HepG2 (cell line): ENCODE data around the gene CHCHD6. TPM values are rescaled to one million over a fixed set of nuclear protein-coding genes. Genes with fewer than 3 reads are reported as not detected.

ENCODE experiments used
- ATAC-seq: fragments of 200-7000 bp; cut with Tn5 transposase; 3 replicates; pipeline ENCODE4 v1.9.1; 2020; ENCODE audit warnings: mild to moderate bottlenecking, moderate library complexity
- BruUV-seq: library from RNA; stranded (reverse); fragments of 400-500 nt; replicated peaks from 2 replicates; lab custom pipeline; 2021; lab: Mats Ljungman, UMichigan
- CTCF ChIA-PET: fragments of 300-600 bp; formaldehyde crosslinking; extraction: SDS; loops from one replicate; lab custom pipeline; 2021; ENCODE audit warnings: low total read pairs, inconsistent platforms, low intra/inter-chr PET ratio; lab: Yijun Ruan, JAX
- POLR2A ChIA-PET: fragments of 350-600 bp; sonication (Branson Sonifier 250); formaldehyde crosslinking; loops from one replicate; lab custom pipeline; 2020; ENCODE audit warnings: antibody characterized with exemption, inconsistent platforms; lab: Yijun Ruan, JAX
- DNase-seq: peaks from one replicate; pipeline ENCODE4 v3.0.0-alpha.2; 2015; ENCODE audit warnings: low spot score
- FAIRE-seq: peaks from 3 replicates; lab custom pipeline; 2011; peaks lifted over from hg19 to GRCh38; lab: Jason Lieb, UNC
- H2AFZ ChIP-seq: one replicate; pipeline ENCODE4 v1.6.1; 2011; ENCODE audit warnings: low read length, inconsistent platforms
- H3K27ac ChIP-seq: fragments of 300-600 bp; 3 replicates; pipeline ENCODE4 v1.8.0; 2011; ENCODE audit warnings: mixed run types, mild to moderate bottlenecking, mixed read lengths, low read length, inconsistent platforms; ENCODE audit not compliant: insufficient read depth; ENCODE audit errors: extremely low read length
- H3K27me3 ChIP-seq, 2 experiments: fragments of 200-600 bp in 1 of 2; 2 replicates in 1 of 2; 3 replicates in 1 of 2; pipeline versions ENCODE4 v1.6.0 to v1.8.0; 2011; ENCODE audit warnings: low read length in 2 of 2, mild to moderate bottlenecking in 2 of 2, moderate library complexity in 2 of 2, inconsistent platforms in 1 of 2; ENCODE audit not compliant: insufficient read depth in 2 of 2, control insufficient read depth in 1 of 2
- H3K36me3 ChIP-seq, 2 experiments: fragments of 200-600 bp in 1 of 2; replicated peaks in 1 of 2; 2 replicates in 1 of 2; 3 replicates in 1 of 2; pipeline versions ENCODE4 v1.5.1 to v1.8.0; 2011; ENCODE audit warnings: low read length in 2 of 2, inconsistent platforms in 1 of 2; ENCODE audit not compliant: insufficient read depth in 2 of 2, control insufficient read depth in 1 of 2
- H3K4me1 ChIP-seq: 2 replicates; pipeline ENCODE4 v1.5.1; 2012; ENCODE audit warnings: low read length, inconsistent platforms; ENCODE audit not compliant: insufficient read depth
- H3K4me2 ChIP-seq: 2 replicates; pipeline ENCODE4 v1.6.0; 2011; ENCODE audit warnings: low read depth, low read length, inconsistent platforms
- H3K4me3 ChIP-seq, 3 experiments: fragments of 200-600 bp in 1 of 3; sonication (generic), shearing (Covaris generic) in 1 of 3; replicated peaks in 1 of 3; 2 replicates each; pipeline ENCODE4 v1.5.1; 2011 to 2016; ENCODE audit warnings: low read length in 3 of 3, inconsistent platforms in 2 of 3, low read depth in 2 of 3, mild to moderate bottlenecking in 2 of 3, control low read depth in 1 of 3, mixed read lengths in 1 of 3; ENCODE audit not compliant: insufficient read depth in 1 of 3
- H3K79me2 ChIP-seq: one replicate; pipeline ENCODE4 v1.6.1; 2011; ENCODE audit warnings: low read length, inconsistent platforms; ENCODE audit not compliant: insufficient read depth
- H3K9ac ChIP-seq: 2 replicates; pipeline ENCODE4 v1.6.0; 2011; ENCODE audit warnings: mild to moderate bottlenecking, low read depth, low read length, inconsistent platforms; ENCODE audit not compliant: insufficient read depth
- H3K9me3 ChIP-seq: 2 replicates; pipeline ENCODE4 v1.5.1; 2012; ENCODE audit warnings: mild to moderate bottlenecking, low read length
- H4K20me1 ChIP-seq: 2 replicates; pipeline ENCODE4 v1.6.0; 2011; ENCODE audit warnings: inconsistent platforms, mild to moderate bottlenecking, low read length, moderate library complexity; ENCODE audit not compliant: insufficient read depth
- BATF2 ChIP-seq: sonication (generic); formaldehyde crosslinking; IDR thresholded peaks from 2 replicates; pipeline ENCODE4 v1.8.0; 2022; ENCODE audit warnings: mild to moderate bottlenecking, missing genetic modification reagents, moderate library complexity
- ELK4 ChIP-seq: sonication (generic); formaldehyde crosslinking; IDR thresholded peaks from 2 replicates; pipeline ENCODE4 v1.9.0; 2021; ENCODE audit warnings: missing genetic modification reagents, borderline replicate concordance
- RNF2 ChIP-seq: fragments of 450-650 bp; conservative IDR thresholded peaks from 2 replicates; pipeline ENCODE4 v1.6.1; 2016; ENCODE audit warnings: low read depth
- SETDB1 ChIP-seq: sonication (generic); formaldehyde crosslinking; IDR thresholded peaks from 2 replicates; pipeline ENCODE4 v1.5.1; 2020; ENCODE audit warnings: missing genetic modification reagents, mild to moderate bottlenecking, borderline replicate concordance
- STAT5B ChIP-seq: sonication (generic); formaldehyde crosslinking; IDR thresholded peaks from 2 replicates; pipeline ENCODE4 v1.4.0; 2020; ENCODE audit warnings: missing genetic modification reagents
- ZFAT ChIP-seq: sonication (generic); formaldehyde crosslinking; conservative IDR thresholded peaks from 2 replicates; pipeline ENCODE4 v1.8.1; 2023; ENCODE audit warnings: missing genetic modification reagents, inconsistent platforms
- ZNF235 ChIP-seq: sonication (generic); formaldehyde crosslinking; IDR thresholded peaks from 2 replicates; pipeline ENCODE4 v1.8.1; 2023; ENCODE audit warnings: mild to moderate bottlenecking, missing genetic modification reagents, borderline replicate concordance
- ZNF276 ChIP-seq: sonication (generic); formaldehyde crosslinking; IDR thresholded peaks from 2 replicates; pipeline ENCODE4 v1.4.0; 2020; ENCODE audit warnings: mild to moderate bottlenecking, low read depth, missing genetic modification reagents
- ZNF292 ChIP-seq: sonication (generic); formaldehyde crosslinking; IDR thresholded peaks from 2 replicates; pipeline ENCODE4 v1.8.1; 2022; ENCODE audit warnings: mild to moderate bottlenecking, low read depth, missing genetic modification reagents, borderline replicate concordance
- ZNF430 ChIP-seq: sonication (generic); formaldehyde crosslinking; IDR thresholded peaks from 2 replicates; pipeline ENCODE4 v1.9.0; 2021; ENCODE audit warnings: mild to moderate bottlenecking, missing genetic modification reagents
- ZNF660 ChIP-seq: sonication (generic); formaldehyde crosslinking; IDR thresholded peaks from 2 replicates; pipeline ENCODE4 v1.5.1; 2020; ENCODE audit warnings: mild to moderate bottlenecking, low read depth, missing genetic modification reagents, borderline replicate concordance
- WGBS: methylation state at CpG from one replicate; pipeline ENCODE4 v1.1.6; 2017; ENCODE audit warnings: low lambda C conversion rate; 5-methylcytosine and 5-hydroxymethylcytosine counted together
- in situ Hi-C: cut with HindIII; loops from 2 replicates; pipeline ENCODE4 v1.10.0; 2017; ENCODE audit warnings: low pct_unique_long_range_greater_than_20kb; ENCODE audit not compliant: extremely low pct_ligation_motif_present
- intact Hi-C: fragments of 100-400 bp; cut with micrococcal nuclease; formaldehyde crosslinking; loops from one replicate; pipeline ENCODE4 v1.10.0; 2022; ENCODE audit not compliant: unreplicated experiment
- polyA plus RNA-seq, 8 experiments: library from polyadenylated mRNA; depleted of rRNA in 3 of 8; stranded (reverse) in 7 of 8; unstranded in 1 of 8; fragments of >200 nt; fragmentation: Illumina TruSeq in 4 of 8; extraction: Trizol in 4 of 8; gene quantifications; 2 replicates each; pipeline versions ENCODE4 v1.2.1 to v1.2.3, GENCODE V29; 2011 to 2016; ENCODE audit warnings: low read depth in 4 of 8, missing spikeins in 1 of 8, mixed read lengths in 1 of 8; ENCODE audit not compliant: insufficient read depth in 1 of 8
- total RNA-seq, 5 experiments: library from RNA; depleted of rRNA; stranded (reverse); fragments of >200 nt; fragmentation: Illumina TruSeq; extraction: Trizol; gene quantifications; 2 replicates each; pipeline ENCODE4 v1.2.3, GENCODE V29; 2016; ENCODE audit warnings: low read depth in 1 of 5

The CHCHD6 gene
- total and polyA plus RNA-seq, 2 of the 13 experiments (the other 11 are each of a cell fraction or from before 2014, with no cell fraction given) = 20.3 to 20.8 TPM

GRCh38 chr3:126932188-126932931 is 228.3 kb downstream of the CHCHD6 start:
- Histone ChIP-seq H3K27ac (no peak overlapping the region), H3K36me3 (peaks cover 0 to 1% of the 10 kb centered on the region in 2 experiments; a peak in 1 of 5 replicates), H3K27me3 (no peaks in the 10 kb centered on the region), H4K20me1 (no peaks in the 10 kb centered on the region), H3K9ac (no peak overlapping the region), H2AFZ (no peak overlapping the region), H3K4me1 (no peaks in the 10 kb centered on the region), H3K79me2 (no peaks in the 10 kb centered on the region), H3K4me2 (no peak overlapping the region), H3K4me3 (no peak overlapping the region), H3K9me3 (no peaks in the 10 kb centered on the region)
- CTCF ChIA-PET = no interaction called here
- WGBS = no CpG with 5 or more reads among the region's 13 CpGs
- POLR2A ChIA-PET = no interaction called here
- no peak for ATAC-seq
- no peak for FAIRE-seq
- intact Hi-C loops = no loop called here
- DNase-seq = no peak
- no TSS peak for BruUV-seq
- in situ Hi-C loops = no loop called here
- TF ChIP-seq ZNF276 (CRISPR knock-in tag) (no peak), STAT5B (CRISPR knock-in tag) (no peak), BATF2 (CRISPR knock-in tag) (no peak), SETDB1 (CRISPR knock-in tag) (no peak), ZNF235 (CRISPR knock-in tag) (no peak), ZNF430 (no peak), ZNF660 (CRISPR knock-in tag) (no peak), ELK4 (no peak), ZNF292 (CRISPR knock-in tag) (no peak), ZFAT (CRISPR knock-in tag) (no peak), RNF2 (no peak)
